K562 (cell line): ENCODE measurements around the gene BANF2. TPM values are rescaled to one million over a fixed set of nuclear protein-coding genes. Genes with fewer than 3 reads are reported as not detected.

Experiments used
- ATAC-seq: fragments of 200-7000 bp; cut with Tn5 transposase; 3 replicates; pipeline ENCODE4 v1.9.1; 2020; ENCODE audit warnings: moderate library complexity
- BruUV-seq: library from RNA; stranded (reverse); fragments of 400-500 nt; replicated peaks from 2 replicates; lab custom pipeline; 2021; lab: Mats Ljungman, UMichigan
- CTCF ChIA-PET: fragments of 300-600 bp; formaldehyde crosslinking; extraction: SDS; loops from one replicate; lab custom pipeline; 2021; ENCODE audit warnings: low intra/inter-chr PET ratio; lab: Yijun Ruan, JAX
- POLR2A ChIA-PET: fragments of 300-600, 350-650 bp; sonication (Branson Sonifier 250); formaldehyde crosslinking; extraction: SDS; loops from one replicate; lab custom pipeline; 2021; ENCODE audit warnings: antibody characterized with exemption, inconsistent platforms; lab: Yijun Ruan, JAX
- DNase-seq, 4 experiments: peaks; one replicate each; pipeline versions ENCODE4 v3.0.0 to v3.0.0-alpha.2; 2011 to 2018; ENCODE audit warnings: low spot score in 3 of 4, mixed read lengths in 3 of 4; ENCODE audit errors: extremely low read depth in 1 of 4
- FAIRE-seq: peaks from 2 replicates; lab custom pipeline; 2011; peaks lifted over from hg19 to GRCh38; lab: Jason Lieb, UNC
- H2AFZ ChIP-seq: 2 replicates; pipeline ENCODE4 v1.6.0; 2011; ENCODE audit warnings: low read depth, low read length, control low read depth, inconsistent platforms
- H3K27ac ChIP-seq: fragments of 200-600 bp; 3 replicates; pipeline ENCODE4 v1.8.0; 2011; ENCODE audit warnings: low read depth, mild to moderate bottlenecking, control low read depth, inconsistent platforms, low read length, moderate library complexity, mixed read lengths; ENCODE audit errors: extremely low read depth
- H3K27me3 ChIP-seq, 2 experiments: fragments of 300-600 bp in 1 of 2; 2 replicates in 1 of 2; 3 replicates in 1 of 2; pipeline versions ENCODE4 v1.6.0 to v1.8.0; 2011; ENCODE audit warnings: inconsistent platforms in 2 of 2, low read length in 2 of 2, mild to moderate bottlenecking in 1 of 2, mixed read lengths in 1 of 2, moderate library complexity in 1 of 2; ENCODE audit not compliant: control insufficient read depth in 2 of 2, insufficient read depth in 2 of 2
- H3K36me3 ChIP-seq: fragments of 300-600 bp; 3 replicates; pipeline ENCODE4 v1.8.0; 2011; ENCODE audit warnings: mild to moderate bottlenecking, low read length, inconsistent platforms; ENCODE audit not compliant: control insufficient read depth, insufficient read depth
- H3K4me1 ChIP-seq, 2 experiments: fragments of 200-600 bp in 1 of 2; replicated peaks in 1 of 2; 2 replicates in 1 of 2; 3 replicates in 1 of 2; pipeline versions ENCODE4 v1.5.1 to v1.8.0; 2011; ENCODE audit warnings: inconsistent platforms in 2 of 2, low read length in 2 of 2, mild to moderate bottlenecking in 1 of 2, mixed read lengths in 1 of 2, moderate library complexity in 1 of 2; ENCODE audit not compliant: control insufficient read depth in 2 of 2, insufficient read depth in 2 of 2
- H3K4me2 ChIP-seq: 2 replicates; pipeline ENCODE4 v1.6.1; 2011; ENCODE audit warnings: low read length, control low read depth, inconsistent platforms, mixed read lengths; ENCODE audit not compliant: insufficient read depth
- H3K4me3 ChIP-seq: fragments of 200-600 bp; sonication (generic), shearing (Covaris generic); 2 replicates; pipeline ENCODE4 v1.5.1; 2016; ENCODE audit warnings: control low read depth, inconsistent platforms
- H3K79me2 ChIP-seq: fragments of 200-600 bp; 3 replicates; pipeline ENCODE4 v1.8.0; 2011; ENCODE audit warnings: low read length, inconsistent platforms; ENCODE audit not compliant: control insufficient read depth, insufficient read depth
- H3K9ac ChIP-seq, 2 experiments: 2 replicates each; pipeline versions ENCODE4 v1.6.0 to v1.6.1; 2011; ENCODE audit warnings: low read depth in 2 of 2, low read length in 2 of 2, control low read depth in 1 of 2, inconsistent platforms in 1 of 2, mild to moderate bottlenecking in 1 of 2, mixed read lengths in 1 of 2; ENCODE audit not compliant: insufficient read depth in 1 of 2
- H3K9me1 ChIP-seq: one replicate; pipeline ENCODE4 v1.6.0; 2011; ENCODE audit warnings: inconsistent platforms, mild to moderate bottlenecking, low read length, moderate library complexity; ENCODE audit not compliant: control insufficient read depth, insufficient read depth
- H3K9me3 ChIP-seq: replicated peaks from 2 replicates; pipeline ENCODE4 v1.5.1; 2011; ENCODE audit warnings: low read depth, low read length, inconsistent platforms; ENCODE audit not compliant: control insufficient read depth, insufficient read depth
- H4K20me1 ChIP-seq: replicated peaks from 2 replicates; pipeline ENCODE4 v1.6.1; 2011; ENCODE audit warnings: low read length, inconsistent platforms, mixed read lengths; ENCODE audit not compliant: control insufficient read depth, insufficient read depth
- CTBP1 ChIP-seq: fragments of 450-650 bp; IDR thresholded peaks from 2 replicates; pipeline ENCODE4 v1.6.1; 2016; ENCODE audit warnings: borderline replicate concordance
- HDGF ChIP-seq: fragments of 450-650 bp; IDR thresholded peaks from 2 replicates; pipeline ENCODE4 v1.6.1; 2016
- KDM1A ChIP-seq, 2 experiments: fragments of 450-650 bp; IDR thresholded peaks; 2 replicates each; pipeline ENCODE4 v1.6.1; 2016; ENCODE audit warnings: mild to moderate bottlenecking in 2 of 2
- KLF13 ChIP-seq: fragments of 450-650 bp; IDR thresholded peaks from 2 replicates; pipeline ENCODE4 v1.6.1; 2016; ENCODE audit warnings: missing genetic modification characterization, low read depth, mild to moderate bottlenecking, missing compliant biosample characterization, moderate library complexity, borderline replicate concordance
- MAFF ChIP-seq: IDR thresholded peaks from 2 replicates; pipeline ENCODE4 v1.6.1; 2012; ENCODE audit warnings: low read length, improper control_type of control experiment
- MECOM ChIP-seq: fragments of 250-450 bp; sonication (Bioruptor Pico); IDR thresholded peaks from 2 replicates; pipeline ENCODE4 v1.8.0; 2022; ENCODE audit warnings: inconsistent platforms
- RUNX1 ChIP-seq: sonication (generic); IDR thresholded peaks from 2 replicates; pipeline ENCODE4 v1.6.1; 2016; ENCODE audit warnings: antibody characterized with exemption, low read depth
- SMARCC2 ChIP-seq: fragments of 450-650 bp; IDR thresholded peaks from 2 replicates; pipeline ENCODE4 v1.6.1; 2017; ENCODE audit warnings: antibody characterized with exemption, moderate library complexity, mild to moderate bottlenecking, low read depth
- TFAM ChIP-seq: fragments of 250-450 bp; sonication (Bioruptor Pico); conservative IDR thresholded peaks from 2 replicates; pipeline ENCODE4 v1.5.0; 2021; ENCODE audit warnings: mild to moderate bottlenecking, moderate library complexity
- ZNF12 ChIP-seq: sonication (generic); formaldehyde crosslinking; IDR thresholded peaks from 2 replicates; pipeline ENCODE4 v1.4.0; 2020; ENCODE audit warnings: mild to moderate bottlenecking, missing genetic modification reagents
- ZNF561 ChIP-seq: fragments of 450-650 bp; formaldehyde crosslinking; conservative IDR thresholded peaks from 2 replicates; pipeline ENCODE4 v1.4.0; 2020; ENCODE audit warnings: mild to moderate bottlenecking, moderate library complexity
- ZNF644 ChIP-seq: fragments of 200-800 bp; sonication (Bioruptor generic); IDR thresholded peaks from 2 replicates; pipeline ENCODE4 v1.6.1; 2016; ENCODE audit warnings: low read depth, missing genetic modification characterization, missing compliant biosample characterization
- WGBS: fragments of 100-300 bp; shearing (Covaris generic); methylation state at CpG from one replicate; pipeline ENCODE4 v1.1.6; 2016; ENCODE audit warnings: low coverage, mixed read lengths; ENCODE audit not compliant: insufficient coverage; ENCODE audit errors: missing lambda C conversion rate; 5-methylcytosine and 5-hydroxymethylcytosine counted together
- in situ Hi-C: fragments of 300-500 bp; cut with MboI; formaldehyde crosslinking; loops from 4 replicates; pipeline ENCODE4 v1.15.0; 2018; ENCODE audit warnings: inconsistent platforms, mixed read lengths
- intact Hi-C: fragments of 100-400 bp; cut with micrococcal nuclease; formaldehyde crosslinking; loops from 2 replicates; pipeline ENCODE4 v1.14.2; 2022
- polyA plus RNA-seq, 8 experiments: library from polyadenylated mRNA; depleted of rRNA in 4 of 8; stranded (reverse) in 5 of 8; unstranded in 3 of 8; fragments of >200 nt; fragmentation: Nextera tagmentation in 2 of 8; fragmentation: Illumina TruSeq in 1 of 8; extraction: Ambion mirVana in 2 of 8; extraction: Trizol in 1 of 8; gene quantifications; 2 replicates each; pipeline versions ENCODE4 v1.2.1 to v1.2.3, GENCODE V29; 2011 to 2014; ENCODE audit warnings: inconsistent platforms in 1 of 8, missing spikeins in 1 of 8
- total RNA-seq, 7 experiments: library from RNA; depleted of rRNA in 6 of 7; stranded (reverse); fragments of >200 nt in 6 of 7; fragmentation: Illumina TruSeq in 2 of 7; extraction: Trizol in 2 of 7; gene quantifications; 2 replicates each; pipeline versions ENCODE4 v1.2.1 to v1.2.3, GENCODE V29; 2011 to 2021; ENCODE audit warnings: low replicate concordance in 1 of 7
- TF ChIP-seq, protein P1 (sequence below): fragments of 450-650 bp; IDR thresholded peaks from 2 replicates; pipeline ENCODE4 v1.6.1; 2014; ENCODE audit warnings: low read depth, mild to moderate bottlenecking, moderate library complexity, borderline replicate concordance
- TF ChIP-seq, protein P2 (sequence below): sonication (generic); formaldehyde crosslinking; IDR thresholded peaks from 2 replicates; pipeline ENCODE4 v1.8.1; 2023; ENCODE audit warnings: mild to moderate bottlenecking, missing genetic modification reagents

The BANF2 gene
- total and polyA plus RNA-seq, 9 of the 15 experiments (the other 6 are each of a cell fraction or from before 2014, with no cell fraction given): not detected

DNA sequence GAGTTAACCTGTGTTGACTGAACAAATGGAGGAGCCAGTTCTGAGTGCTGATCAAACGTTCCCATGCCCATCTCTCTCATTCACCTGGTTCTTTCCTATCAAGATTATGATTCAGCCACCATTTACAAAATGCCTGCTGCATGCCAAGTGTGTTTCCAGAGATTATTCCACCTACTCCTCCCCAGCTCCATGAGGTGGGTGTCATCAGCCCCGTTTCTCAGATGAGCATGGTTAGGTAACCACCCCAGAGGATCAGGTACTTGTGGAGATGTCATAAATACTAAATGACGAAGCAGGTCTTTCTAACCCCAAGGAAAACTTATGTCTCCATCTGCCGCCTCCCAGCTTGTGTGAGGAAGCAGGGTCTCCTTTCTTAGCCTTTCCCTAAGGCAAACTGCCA lies 2.1 kb downstream of the BANF2 start:
- CTCF ChIA-PET: no interaction called here
- Histone ChIP-seq H3K79me2 (no peaks in the 10 kb centered on the region), H3K4me2 (no peak overlapping the region), H2AFZ (no peak overlapping the region), H3K36me3 (no peaks in the 10 kb centered on the region), H3K9ac (no peak overlapping the region), H3K27me3 (peaks cover 0 to 47% of the 10 kb centered on the region in 2 experiments; a peak in 4 of 5 replicates), H3K4me1 (no peaks in the 10 kb centered on the region), H3K4me3 (no peak overlapping the region), H3K9me3 (no peaks in the 10 kb centered on the region), H4K20me1 (no peaks in the 10 kb centered on the region), H3K27ac (no peak overlapping the region), H3K9me1 (no peaks in the 10 kb centered on the region)
- intact Hi-C loops: no loop called here
- in situ Hi-C loops: no loop called here
- DNase-seq (no peak), ATAC-seq (no peak), FAIRE-seq (no peak)
- TF ChIP-seq RUNX1: no peak
- TF ChIP-seq, protein P1, sequence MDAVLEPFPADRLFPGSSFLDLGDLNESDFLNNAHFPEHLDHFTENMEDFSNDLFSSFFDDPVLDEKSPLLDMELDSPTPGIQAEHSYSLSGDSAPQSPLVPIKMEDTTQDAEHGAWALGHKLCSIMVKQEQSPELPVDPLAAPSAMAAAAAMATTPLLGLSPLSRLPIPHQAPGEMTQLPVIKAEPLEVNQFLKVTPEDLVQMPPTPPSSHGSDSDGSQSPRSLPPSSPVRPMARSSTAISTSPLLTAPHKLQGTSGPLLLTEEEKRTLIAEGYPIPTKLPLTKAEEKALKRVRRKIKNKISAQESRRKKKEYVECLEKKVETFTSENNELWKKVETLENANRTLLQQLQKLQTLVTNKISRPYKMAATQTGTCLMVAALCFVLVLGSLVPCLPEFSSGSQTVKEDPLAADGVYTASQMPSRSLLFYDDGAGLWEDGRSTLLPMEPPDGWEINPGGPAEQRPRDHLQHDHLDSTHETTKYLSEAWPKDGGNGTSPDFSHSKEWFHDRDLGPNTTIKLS: no peak
- TF ChIP-seq, protein P2, sequence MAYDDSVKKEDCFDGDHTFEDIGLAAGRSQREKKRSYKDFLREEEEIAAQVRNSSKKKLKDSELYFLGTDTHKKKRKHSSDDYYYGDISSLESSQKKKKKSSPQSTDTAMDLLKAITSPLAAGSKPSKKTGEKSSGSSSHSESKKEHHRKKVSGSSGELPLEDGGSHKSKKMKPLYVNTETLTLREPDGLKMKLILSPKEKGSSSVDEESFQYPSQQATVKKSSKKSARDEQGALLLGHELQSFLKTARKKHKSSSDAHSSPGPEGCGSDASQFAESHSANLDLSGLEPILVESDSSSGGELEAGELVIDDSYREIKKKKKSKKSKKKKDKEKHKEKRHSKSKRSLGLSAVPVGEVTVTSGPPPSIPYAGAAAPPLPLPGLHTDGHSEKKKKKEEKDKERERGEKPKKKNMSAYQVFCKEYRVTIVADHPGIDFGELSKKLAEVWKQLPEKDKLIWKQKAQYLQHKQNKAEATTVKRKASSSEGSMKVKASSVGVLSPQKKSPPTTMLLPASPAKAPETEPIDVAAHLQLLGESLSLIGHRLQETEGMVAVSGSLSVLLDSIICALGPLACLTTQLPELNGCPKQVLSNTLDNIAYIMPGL (CRISPR knock-in tag): no peak
- no peak for TF ChIP-seq ZNF644 (tag)
- TF ChIP-seq CTBP1: no peak
- TF ChIP-seq HDGF: no peak
- TF ChIP-seq SMARCC2: no peak
- no peak for TF ChIP-seq MAFF
- no peak for TF ChIP-seq KLF13 (tag)
- TF ChIP-seq ZNF561 (CRISPR knock-in tag): no peak
- TF ChIP-seq TFAM (CRISPR knock-in tag): no peak
- TF ChIP-seq MECOM: no peak
- no peak for TF ChIP-seq KDM1A (IDR thresholded peaks at IDR 0.05)
- no peak for TF ChIP-seq ZNF12 (CRISPR knock-in tag)
- WGBS: 0% methylated on average over 4 of the region's 4 CpGs
- POLR2A ChIA-PET: no interaction called here
- no TSS peak for BruUV-seq
